ENCODE results near the gene PHF19.

The PHF19 gene

DNA sequence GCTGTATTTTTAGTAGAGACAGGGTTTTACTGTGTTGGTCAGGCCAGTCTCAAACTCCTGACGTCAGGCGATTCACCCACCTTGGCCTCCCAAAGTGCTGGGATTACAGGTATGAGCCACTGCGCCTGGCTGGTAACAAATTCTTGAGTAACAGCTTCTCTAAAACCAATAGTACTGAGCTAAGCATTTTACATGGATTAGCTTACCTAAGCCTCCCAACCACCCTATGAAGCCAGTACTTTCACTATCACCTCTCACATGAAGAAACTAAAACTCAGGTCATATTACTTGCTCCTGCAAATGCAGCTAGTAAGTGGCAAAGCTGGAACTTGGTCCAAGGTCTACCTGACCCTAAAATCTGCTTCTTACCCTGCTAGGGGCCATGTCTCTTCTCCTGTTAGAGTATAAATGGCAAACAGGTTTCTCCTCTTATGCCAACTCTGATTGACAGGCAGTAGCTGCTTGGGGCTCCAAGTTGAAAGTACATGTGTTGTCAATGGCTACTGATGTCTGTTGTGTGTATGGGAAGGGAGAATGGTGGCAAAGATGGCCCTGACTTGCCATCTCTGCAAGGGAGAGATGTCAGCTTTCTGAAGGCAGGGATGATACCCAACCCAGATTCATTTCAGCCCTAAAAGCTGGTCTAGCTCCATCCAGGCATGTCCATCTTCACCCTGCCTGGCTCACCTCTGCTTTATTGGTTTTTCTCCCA lies 4.0 kb downstream of the PHF19 start:
- DNase-seq: no peak

DNA sequence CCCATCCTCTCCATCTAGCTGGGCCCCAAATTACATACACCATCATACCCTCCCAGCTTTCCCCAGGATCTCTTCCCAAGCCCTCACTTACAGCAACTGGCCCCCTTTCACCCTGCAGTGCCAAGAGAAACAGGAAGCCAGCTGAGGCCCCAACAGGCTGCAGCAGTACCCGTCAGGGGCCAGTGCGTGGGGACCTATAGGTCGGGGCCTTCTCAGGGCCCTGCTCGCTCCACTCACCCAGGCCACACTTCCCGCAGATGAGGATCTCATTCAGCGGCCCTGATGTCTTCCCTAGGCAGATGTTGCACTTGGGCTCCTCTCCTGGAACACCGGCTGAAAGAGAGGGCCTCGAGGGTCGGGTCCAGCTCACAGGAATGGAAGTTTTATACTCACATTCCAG lies 6.8 kb downstream of the PHF19 start:
- DNase-seq: no peak

DNA sequence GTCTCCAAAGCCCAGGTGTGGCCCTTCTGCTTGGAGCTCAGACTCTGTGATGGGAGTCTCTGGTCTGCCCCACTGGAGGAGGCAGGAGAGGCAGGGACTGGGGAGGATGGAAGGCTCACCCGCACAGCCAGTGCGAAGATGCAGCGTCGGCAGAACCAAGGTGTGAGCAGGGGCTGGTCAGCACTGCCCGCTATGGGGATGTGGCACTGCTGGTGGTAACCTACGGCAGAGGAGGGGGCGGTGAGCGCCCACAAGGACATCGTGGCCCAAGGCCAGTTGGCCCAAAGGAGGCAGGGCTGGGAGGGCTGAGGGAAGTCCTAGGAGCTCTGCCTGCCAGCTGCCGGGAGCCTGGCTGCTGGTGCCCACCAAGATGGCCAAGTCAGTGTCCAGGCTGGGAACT lies 7.3 kb downstream of the PHF19 start:
- no peak for DNase-seq

DNA sequence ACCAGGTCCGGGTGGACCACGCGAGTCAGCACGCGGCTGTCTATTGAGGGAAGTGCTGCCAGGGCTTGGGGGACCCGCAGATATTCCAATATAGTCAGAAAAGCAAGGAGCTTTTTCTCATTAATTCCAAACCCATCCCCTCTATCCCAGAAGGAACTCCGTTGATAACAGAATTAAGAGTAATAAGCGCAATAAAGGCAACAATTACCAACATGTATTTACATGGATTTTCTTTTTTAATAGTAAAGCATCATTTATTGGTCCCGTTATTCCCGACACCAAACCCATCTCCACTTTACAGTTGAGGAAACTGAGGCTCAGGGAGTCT lies 7.7 kb downstream of the PHF19 start:
- no peak for DNase-seq

DNA sequence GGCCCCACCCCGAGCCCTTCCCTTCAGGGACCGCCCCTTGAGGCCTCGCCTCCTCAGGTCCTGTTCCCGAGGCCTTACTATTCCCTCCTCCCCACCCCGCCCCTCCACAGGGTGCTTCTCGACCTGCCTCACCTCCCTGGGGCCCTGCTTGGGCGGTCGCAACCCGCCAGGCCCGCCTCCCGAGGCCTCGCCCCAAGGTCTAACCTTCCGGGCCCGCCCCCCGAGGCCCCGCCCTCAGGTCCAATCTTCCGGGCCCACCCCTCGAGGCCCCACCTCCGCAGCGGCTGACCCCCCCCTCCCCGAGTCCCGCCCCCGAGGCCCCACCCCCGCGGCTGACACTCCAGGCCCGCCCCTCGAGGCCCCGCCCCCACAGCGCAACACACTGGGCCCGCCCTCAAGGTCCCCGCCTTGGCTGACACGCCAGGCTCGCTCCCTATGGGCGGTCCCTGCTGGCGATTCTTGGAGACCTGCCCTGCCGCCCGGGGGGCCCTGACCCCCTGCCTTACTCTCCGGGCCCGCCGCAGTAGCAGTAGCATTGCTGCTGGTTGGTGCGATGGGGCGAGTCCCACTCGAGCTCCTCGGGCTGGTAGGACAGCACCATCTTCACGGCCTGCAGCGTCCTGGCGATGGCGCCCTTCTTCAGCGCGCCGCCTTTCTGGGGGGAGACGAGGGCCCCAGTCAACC lies 8.2 kb downstream of the PHF19 start:
- DNase-seq: peak; percentile 96

DNA sequence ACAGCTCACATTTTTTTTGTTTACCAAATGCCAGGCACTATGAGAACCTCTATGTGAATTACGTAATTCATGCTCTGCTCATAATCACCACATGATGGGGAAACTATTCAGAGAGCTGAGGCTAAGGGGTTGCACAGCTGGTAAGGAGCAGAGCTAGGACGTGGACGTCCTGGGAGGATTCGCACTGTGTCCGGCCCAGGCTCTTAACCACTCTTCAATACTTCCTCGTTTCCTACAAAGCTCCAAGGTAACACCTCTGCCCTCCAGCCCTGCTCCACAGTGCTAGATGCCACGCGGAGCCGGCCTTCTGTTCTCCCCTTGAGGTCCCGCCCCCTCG lies 8.7 kb downstream of the PHF19 start:
- no peak for DNase-seq

DNA sequence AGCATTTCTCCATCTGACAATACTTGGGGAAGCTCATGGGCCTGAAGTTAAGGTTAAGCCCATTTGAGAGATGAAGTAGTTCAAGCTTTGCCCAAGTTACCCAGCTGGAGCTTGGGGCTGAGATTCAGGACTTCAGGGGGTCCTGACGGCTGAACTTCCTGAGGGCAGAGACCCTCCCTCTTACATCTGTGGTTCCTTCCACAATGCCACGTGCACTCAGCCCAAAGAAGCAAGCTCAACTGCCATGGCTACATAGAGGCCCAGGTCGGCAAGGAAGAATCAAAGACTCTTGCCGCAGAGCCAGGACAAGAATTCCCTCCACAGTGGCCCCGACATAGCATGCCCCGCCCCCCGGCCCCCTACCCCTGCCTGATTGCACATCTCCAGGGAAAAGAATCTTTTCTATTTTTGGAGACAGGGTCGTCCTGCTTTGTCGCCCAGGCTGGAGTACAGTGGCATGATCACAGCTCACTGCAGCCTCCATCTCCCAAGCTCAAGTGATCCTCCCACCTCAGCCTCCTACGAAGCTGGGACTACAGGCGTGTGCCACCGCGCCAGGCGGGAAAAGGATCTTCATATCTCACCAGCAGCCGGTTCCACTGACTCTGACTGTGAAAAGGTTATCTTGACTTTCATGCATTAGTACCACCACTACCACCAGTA lies 9.2 kb downstream of the PHF19 start:
- no peak for DNase-seq

DNA sequence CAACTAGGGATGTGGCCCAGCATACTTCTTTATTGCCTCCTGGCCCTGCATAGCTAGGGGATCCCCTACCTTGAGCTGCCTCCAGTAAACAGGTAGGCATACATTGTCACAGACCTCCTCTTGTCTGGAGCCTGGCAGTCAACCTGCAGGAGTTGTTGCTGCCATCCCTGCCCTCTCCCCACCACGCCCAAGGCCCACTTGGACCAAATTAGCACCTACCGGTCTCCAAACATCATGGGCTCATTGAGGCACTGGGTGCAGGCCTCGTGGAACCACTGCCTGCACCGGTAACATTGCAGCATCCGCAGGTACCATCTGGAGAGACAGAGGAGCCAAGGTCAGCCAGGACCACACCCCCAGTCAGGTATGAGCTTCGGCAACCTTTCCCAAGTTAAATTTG lies 10.3 kb downstream of the PHF19 start:
- DNase-seq: no peak

DNA sequence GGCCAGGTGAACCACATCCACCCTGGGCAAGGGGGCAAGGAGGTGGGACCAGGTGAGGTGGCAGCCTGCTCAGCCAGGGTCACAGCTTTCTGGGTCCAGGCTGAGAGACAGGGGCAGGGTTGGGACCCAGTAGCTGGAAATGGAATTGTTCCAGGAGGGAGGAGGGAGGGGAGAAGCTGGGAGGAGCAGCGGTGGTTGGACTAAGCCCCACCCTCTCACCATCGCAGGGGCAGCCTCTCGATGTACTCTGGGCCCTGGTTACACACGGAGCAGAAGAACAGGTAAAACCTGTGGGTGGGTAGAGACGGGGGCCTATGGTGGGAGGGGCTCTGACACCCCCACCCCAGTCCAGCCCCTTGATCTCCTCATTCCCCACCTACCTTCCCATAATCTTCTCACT lies 11.2 kb downstream of the PHF19 start:
- no peak for DNase-seq

DNA sequence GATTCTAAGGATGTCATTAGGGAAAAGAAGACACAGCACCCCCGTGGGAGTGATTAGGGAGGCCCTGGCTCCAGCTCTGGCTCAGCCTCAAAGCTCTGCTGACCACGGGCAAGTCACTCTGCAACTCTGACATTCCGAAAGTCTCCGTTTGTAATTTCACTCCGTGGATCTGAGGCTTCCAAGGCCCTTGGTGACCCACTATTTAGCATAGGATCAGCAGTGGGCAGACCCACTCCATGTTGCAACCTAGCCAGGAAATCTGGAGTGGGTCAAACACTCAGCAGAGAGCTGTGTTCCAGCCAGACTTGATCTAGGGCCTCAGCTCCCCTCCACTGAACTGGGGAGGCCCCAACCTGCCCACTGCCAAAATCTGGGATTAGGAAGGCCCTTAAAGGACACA lies 11.8 kb downstream of the PHF19 start:
- DNase-seq: no peak

DNA sequence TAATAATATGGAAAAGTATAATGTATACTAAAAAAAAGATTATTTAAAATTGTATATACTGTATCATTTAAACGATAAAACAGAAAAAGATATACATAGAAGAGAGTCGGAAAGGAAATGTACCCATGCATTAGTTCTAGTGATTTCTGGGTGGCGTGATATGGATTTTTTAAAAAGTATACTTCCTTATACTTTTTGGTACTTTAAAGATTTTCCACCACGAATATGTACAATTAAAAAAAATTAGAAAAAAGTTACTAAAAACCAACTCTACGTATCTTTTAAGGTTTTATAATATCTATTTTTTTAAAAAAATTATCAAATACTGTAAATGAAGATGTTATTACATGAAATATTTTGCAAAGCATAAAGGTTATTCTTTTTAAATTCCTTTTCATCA lies 12.3 kb downstream of the PHF19 start:
- no peak for DNase-seq

DNA sequence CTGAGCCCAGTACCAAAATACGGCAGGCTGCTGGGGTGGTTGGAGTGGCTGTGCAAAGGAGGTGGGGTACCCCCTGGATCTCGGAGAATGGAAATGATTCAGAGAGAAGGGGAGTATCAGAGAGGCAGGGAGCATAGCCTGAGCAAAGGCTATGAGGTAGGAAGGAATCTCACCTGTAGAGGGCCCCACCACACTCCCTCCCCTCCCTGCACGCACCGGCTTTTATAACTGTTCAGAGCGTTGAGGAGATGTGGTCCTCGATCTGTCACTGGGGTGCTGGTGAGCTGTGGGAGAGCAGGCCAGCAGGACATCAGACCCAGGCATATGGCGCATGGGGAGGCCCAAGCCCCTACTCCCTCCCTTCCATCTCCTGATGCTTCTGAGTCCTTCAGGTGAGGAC lies 13.2 kb downstream of the PHF19 start:
- no peak for DNase-seq

DNA sequence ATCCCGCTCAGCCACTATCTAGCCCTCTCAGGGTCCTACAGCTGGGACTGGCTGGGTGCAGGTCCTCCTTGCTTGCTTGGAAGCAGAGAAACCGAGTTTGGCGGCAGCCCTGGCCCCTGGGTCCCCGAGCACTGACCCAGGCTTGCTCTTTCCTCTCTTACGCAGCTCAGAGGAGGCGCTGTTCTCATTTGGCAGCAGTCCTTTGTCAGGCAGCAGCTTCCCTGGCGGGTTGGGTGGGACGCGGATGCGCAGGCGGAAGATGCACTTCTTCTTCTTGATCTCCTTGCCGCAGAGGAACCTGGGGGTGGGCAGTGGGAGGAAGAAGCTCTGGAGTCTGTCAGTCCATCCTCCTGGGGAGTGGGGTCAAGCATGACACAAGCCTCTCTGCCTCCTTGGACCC lies 14.5 kb downstream of the PHF19 start:
- no peak for DNase-seq

DNA sequence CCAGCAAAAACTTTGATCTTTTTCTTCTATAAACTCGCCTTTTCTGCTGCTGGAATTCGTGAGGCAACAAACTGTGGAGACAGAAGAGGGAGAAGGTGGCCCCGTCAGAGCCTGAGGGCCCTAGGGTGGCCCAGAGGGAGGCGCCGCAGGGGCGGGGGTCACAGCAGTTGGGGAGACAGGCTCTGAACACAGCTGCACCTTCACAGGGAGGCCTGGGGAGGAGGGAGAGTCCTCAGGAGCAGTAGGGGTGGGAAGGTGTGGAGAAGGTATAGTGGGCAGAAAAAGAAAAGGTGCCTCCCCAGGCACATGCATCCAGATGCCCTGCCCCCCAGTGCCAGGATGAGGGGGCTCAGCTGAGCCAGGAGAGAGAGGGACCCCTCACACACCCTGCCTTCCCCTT lies 15.1 kb downstream of the PHF19 start:
- no peak for DNase-seq

DNA sequence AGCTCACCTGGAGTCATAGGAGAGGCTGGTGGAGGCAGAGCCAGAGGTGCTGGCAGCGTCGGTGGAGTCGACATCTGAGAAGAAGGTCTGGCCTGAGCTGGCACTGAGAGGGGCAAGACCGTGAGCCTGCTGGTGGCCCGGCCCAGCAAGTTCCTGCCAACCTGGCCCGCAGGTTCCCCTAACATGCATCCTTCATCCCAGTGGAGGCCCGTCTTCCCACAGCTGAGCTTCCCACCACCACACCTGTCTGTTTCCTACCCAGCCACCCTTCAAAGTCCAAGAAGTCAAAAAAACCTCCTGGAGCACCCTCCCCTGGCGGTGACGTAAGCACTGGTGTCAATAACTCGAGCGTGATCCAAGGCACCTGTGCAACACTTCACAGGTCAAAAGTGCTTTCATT lies 16.9 kb downstream of the PHF19 start:
- DNase-seq: no peak

DNA sequence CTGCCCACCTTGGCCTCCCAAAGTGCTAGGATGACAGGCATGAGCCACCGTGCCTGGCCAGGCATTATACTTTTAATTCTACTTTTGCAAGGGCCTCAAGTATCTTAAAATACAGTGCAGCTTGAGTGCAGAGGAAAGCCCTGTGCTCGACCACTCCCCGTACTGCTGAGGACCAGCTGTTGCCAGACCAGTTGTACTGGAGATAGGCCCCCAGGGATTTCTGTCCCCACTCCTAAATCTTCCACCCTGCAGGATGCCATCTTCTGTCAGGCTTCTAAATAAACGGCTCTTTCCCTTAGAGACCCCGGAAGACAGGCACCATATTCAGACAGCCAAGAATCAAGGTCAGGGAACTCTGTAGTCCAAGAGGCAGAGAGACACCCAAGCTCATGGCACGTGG lies 17.6 kb downstream of the PHF19 start:
- DNase-seq: no peak

DNA sequence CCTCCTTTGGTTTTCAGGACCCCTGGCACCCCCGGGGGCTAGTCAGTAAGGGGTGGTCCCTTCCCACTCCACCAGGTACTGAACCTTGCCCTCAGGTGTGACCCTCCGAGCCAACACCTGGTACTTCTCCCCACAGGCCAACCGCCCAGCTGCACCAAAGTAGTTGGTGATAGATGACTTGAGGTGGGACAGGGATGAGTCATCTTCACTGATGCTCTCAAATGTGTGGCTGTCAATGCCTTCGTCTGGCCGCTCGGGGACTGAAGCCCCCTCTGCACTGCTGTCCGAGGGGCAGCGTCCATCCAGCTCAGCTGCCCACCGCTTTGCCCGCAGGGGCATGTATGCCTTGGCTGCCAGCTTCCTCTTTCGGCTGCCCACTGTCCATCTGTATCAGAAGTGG lies 19.1 kb downstream of the PHF19 start:
- DNase-seq: no peak

DNA sequence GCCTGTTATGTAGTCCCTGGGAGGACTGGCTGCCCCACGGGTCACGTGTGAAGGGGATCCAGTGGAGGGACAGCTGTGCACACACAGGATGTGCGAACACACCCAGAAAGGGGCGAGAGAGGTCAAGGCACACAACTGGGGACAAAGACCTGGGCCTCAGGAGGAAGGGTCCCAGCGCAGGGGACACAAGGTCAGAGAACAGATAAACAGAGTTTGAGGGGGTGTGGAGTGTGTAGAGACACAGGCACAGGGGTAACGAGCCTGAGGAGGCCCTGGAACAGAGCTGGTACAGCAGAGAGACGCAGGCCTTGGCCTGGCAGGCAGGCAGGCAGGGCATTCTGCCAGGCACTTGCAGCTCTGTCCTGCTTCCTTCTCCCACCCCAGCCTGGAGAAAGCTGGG lies 19.5 kb downstream of the PHF19 start:
- DNase-seq: no peak

DNA sequence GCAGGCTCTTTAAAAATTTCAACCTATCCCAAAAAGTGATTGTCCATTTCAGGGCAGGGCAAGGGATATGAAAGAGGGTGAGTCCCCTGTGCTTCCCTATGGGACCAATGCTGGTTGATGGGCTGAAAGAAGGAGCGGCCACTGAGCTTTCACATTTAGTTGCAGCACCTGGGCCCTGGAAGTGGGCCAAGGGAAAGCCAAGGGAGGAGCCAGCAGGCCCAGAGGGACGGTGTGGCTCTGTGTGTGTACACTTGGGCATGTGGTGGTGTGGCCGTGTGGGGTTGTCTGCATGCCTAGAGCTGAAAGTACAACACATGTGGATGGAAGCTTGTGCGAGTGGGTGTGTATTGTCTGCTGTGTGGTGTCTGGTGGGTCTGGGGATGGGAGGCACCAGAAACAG lies 20.3 kb downstream of the PHF19 start:
- DNase-seq: no peak

DNA sequence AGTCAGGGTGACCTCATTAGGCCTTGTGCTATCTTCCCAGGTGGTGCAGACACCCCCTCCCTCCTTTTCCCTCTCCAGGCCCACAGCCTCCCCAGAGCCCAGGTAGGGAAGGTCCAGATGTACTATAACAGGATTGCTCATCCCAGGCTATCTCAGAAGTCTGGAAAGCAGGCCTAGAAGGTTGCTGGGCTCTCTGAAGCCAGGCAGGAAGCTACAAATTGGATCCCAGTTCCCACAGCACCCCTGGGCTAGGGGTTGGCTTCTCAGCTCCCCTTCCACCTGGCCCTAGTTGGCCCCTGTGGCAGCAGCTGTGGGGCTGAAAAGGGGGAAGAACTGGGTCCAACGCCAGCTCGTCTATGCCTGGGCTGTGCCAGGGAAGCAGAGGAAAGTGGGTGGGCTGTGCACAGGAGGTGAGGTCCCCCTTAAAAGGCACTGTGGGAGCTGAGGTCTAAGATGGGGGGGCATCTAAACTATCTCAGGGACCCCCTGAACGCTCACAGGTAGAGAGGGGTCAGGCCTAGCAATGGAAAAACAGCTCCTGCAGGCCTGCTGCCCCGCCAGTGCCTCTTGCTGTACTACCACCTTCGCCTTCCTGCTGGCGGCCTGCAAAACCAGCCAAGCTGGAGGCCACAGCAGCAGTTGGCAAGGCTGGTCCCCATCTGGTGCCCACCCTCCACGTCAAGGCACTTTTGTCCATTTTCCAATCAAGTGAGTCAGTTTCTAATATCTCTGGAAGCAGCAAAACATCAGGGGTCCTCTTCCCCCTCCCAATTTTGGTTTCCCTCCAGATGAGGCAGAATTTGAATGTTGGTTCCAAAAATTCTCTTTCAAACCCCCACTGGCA lies 20.9 kb downstream of the PHF19 start:
- DNase-seq: no peak

DNA sequence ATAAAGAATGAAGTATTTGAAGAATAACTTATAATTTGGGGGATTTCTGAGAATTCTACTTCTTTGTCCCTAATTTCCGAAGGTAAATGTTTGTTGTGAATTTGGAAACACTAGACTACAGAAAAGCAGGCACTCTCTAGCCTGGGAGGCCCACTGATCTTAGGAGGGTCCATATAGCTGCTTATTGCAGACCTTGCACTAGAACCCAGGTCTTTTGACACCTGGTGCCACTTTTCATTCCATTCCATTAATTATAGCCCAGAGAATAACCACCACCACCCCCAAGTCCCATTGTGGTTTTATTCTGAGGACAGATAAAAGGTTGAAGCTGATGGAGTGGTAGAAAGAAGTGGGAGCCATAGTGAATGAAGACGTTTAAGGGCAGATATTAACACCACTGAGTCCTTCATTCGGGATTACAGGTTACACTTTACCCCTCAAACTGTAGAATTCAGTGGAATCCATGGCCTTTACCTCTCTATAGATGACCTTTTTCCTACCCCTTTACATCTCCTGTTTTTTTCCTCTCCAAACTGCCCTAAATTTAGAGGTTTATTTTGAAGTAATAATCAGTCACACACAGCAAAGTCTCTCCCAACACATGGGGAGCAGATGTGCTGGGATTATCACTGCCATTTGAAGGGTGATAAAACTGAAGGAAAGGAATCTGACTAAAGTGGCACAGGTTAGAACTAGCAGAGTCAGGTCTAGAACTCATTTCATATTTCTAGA lies 22.2 kb downstream of the PHF19 start:
- DNase-seq: no peak

DNA sequence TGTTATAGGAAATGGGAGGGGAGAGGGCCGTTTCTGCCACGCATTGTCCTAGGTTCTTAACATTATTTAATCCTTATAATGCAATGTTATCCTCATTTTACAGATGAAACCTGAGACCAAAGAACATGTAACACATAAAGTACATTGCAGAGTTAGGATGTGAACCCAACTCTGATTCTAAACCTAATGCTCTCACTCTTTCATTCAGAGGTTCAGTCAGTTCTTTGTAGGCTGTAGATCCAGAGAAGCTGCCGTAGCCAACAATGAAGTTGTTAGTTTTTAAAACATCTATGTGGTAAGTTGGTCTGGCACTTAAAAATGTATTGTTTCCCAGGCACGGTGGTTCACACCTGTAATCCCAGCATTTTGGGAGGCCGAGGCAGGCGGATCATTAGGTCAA lies 23.8 kb downstream of the PHF19 start:
- DNase-seq: no peak
